Measurements from ENCODE around the gene HPCAL1. TPM values are rescaled to one million over a fixed set of nuclear protein-coding genes. Genes with fewer than 3 reads are reported as not detected.

HPCAL1 gene
- total RNA-seq, 2 donors from 2014 or later = 64.5 to 85.7 TPM

- DNase-seq = no peak
- no peaks in the 10 kb centered on the region for H3K27me3 ChIP-seq
- H3K9me3 ChIP-seq = no peaks in the 10 kb centered on the region
- no peak overlapping the region for H3K4me3 ChIP-seq
- TF ChIP-seq, protein P1, sequence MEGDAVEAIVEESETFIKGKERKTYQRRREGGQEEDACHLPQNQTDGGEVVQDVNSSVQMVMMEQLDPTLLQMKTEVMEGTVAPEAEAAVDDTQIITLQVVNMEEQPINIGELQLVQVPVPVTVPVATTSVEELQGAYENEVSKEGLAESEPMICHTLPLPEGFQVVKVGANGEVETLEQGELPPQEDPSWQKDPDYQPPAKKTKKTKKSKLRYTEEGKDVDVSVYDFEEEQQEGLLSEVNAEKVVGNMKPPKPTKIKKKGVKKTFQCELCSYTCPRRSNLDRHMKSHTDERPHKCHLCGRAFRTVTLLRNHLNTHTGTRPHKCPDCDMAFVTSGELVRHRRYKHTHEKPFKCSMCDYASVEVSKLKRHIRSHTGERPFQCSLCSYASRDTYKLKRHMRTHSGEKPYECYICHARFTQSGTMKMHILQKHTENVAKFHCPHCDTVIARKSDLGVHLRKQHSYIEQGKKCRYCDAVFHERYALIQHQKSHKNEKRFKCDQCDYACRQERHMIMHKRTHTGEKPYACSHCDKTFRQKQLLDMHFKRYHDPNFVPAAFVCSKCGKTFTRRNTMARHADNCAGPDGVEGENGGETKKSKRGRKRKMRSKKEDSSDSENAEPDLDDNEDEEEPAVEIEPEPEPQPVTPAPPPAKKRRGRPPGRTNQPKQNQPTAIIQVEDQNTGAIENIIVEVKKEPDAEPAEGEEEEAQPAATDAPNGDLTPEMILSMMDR (IDR thresholded peaks at IDR 0.05) = no peak
- peaks cover 5% of the 10 kb centered on the region for H3K4me1 ChIP-seq
- no peaks in the 10 kb centered on the region for H3K36me3 ChIP-seq
- intact Hi-C loops (cut with DNase I) = no loop called here
- H3K9ac ChIP-seq (ENCODE audit: low read depth in 2 of 2, low read length in 2 of 2) = no peak overlapping the region
- no peak overlapping the region for H3K27ac ChIP-seq
Measured at GRCh38 chr2:10266133-10266620, 36.5 kb upstream of the HPCAL1 start.

DNA sequence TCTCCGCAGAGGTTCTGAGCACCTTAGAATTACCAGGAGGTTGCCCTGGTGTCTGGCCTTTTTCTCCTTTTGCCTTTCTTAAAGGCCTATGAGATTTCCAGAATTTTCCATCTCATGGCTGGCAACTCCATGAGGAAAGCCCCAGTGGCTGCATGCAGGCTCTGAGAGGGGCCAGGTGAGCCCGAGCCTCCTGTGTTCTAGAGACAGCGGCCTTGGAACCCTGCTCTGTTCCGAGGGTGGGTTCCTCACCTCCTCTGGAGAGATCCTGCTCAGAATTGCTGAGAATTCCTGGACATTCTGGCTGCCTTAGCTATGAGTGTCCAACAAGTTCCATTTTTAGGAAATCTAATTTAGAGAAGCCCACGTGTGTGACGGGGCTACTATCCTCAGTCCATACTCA lies 35.7 kb upstream of the HPCAL1 start:
- no peak for DNase-seq
- H3K27me3 ChIP-seq = no peaks in the 10 kb centered on the region
- no peak overlapping the region for H3K9ac ChIP-seq (ENCODE audit: low read depth in 2 of 2, low read length in 2 of 2)
- intact Hi-C loops (cut with DNase I) = no loop called here
- H3K9me3 ChIP-seq = no peaks in the 10 kb centered on the region
- H3K4me1 ChIP-seq = peaks cover 5% of the 10 kb centered on the region
- no peaks in the 10 kb centered on the region for H3K36me3 ChIP-seq
- peak overlapping the region; percentile 47 for H3K27ac ChIP-seq
- H3K4me3 ChIP-seq = no peak overlapping the region
- TF ChIP-seq, protein P1 (IDR thresholded peaks at IDR 0.05) = no peak

DNA sequence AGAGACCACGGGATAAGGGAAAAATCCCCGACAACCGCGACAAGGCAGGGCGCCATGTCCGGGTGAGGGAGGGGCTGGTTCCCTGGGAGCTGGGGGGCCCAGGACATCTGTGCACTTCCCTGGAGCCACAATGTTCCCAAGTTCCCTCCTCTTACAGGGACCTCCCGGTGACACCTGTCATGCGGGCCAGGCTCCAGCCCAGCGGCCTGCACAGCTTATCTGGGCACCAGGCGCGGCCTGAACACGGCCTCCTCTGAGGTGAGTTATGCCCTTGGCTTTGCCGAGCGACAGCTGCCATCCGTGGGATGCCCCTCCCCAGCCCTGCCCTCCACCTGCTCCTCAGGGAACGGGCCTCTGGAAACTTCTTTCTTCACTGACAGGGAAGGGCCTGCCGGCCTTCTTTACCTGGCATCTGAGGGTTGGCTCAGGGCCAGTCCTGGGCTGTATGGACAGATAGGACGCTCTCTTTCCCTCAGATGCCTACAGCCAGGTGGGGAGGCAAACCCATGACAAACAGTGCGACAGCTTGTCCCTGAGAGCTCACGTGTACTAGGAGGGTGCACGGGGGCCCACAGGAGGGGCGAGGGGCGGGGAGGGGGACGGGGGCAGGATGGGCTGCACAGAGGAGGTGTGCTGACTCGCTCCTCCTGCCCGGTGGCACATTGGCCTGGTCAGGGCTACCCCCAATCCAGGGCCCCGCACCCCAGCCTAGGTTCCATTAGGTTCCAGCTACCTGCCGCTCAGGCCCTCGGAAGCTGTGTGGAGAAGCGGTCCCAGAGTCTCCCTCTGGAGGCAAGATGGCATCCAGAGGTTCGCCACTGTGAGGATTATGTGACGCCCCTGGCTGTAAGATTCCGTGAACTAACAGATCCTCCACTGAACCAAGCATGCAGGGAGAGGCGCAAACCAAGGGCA lies 34.9 kb upstream of the HPCAL1 start:
- no peaks in the 10 kb centered on the region for H3K27me3 ChIP-seq
- DNase-seq = peak; percentile 89
- peak overlapping the region; percentile 47 for H3K27ac ChIP-seq
- intact Hi-C loops (cut with DNase I) = no loop called here
- no peaks in the 10 kb centered on the region for H3K9me3 ChIP-seq
- no peaks in the 10 kb centered on the region for H3K36me3 ChIP-seq
- peaks cover 5% of the 10 kb centered on the region for H3K4me1 ChIP-seq
- TF ChIP-seq, protein P1 (IDR thresholded peaks at IDR 0.05) = no peak
- no peak overlapping the region for H3K4me3 ChIP-seq
- H3K9ac ChIP-seq (ENCODE audit: low read depth in 2 of 2, low read length in 2 of 2) = peak overlapping the region in 1 of 2 donors; percentile 16

GRCh38 chr2:10269291-10269690 lies 33.4 kb upstream of the HPCAL1 start:
- Histone ChIP-seq H3K27ac (no peak overlapping the region), H3K4me3 (no peak overlapping the region), H3K27me3 (no peaks in the 10 kb centered on the region), H3K36me3 (no peaks in the 10 kb centered on the region), H3K9me3 (no peaks in the 10 kb centered on the region), H3K4me1 (peaks cover 5% of the 10 kb centered on the region), H3K9ac (ENCODE audit: low read depth in 2 of 2, low read length in 2 of 2) (no peak overlapping the region)
- peak; percentile 17 for DNase-seq
- intact Hi-C loops (cut with DNase I) = no loop called here
- TF ChIP-seq, protein P1 (IDR thresholded peaks at IDR 0.05) = no peak

DNA sequence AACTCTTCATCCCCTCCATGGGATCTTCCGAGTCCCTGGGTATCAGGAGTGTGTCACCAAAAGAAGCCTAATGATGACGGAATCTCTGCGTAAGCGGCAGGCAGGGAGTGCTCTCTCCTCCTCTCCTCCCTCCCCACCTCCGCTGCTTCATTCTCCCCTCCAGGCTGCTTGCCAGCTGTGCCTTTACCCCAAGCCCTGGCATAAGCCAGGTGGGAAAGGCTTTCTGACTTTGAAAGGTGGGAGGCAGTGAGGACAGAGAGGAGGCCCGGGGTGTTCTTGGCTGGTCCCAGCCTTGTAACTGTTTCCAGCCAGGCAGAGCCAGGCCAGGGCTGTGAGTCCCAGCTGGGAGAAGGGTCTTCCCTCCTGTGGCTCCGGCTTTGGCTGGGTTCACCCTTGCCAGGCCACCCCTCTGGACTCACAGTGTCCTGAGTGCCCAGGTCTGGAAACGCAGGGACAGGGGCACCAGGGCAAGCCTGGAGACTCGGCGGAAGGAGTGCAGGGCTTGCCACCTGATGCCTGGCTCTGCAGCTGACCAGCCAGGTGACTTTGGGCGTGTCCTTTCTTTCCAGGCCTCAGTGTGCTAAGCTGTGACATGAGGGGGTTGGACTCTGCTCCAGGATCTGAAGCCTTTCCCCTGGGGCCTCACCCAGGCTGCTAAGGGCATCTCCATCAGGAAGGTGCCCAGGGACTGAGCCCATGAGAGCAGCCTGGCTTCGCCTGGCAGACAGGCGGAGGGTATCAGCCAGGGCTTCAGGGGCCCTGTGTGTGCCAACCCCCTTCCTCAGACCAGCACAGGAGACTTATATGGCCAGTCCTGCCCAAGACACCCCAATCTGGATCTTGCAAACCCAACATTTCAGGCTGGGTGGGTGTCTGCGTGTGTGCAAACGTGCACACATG lies 32.7 kb upstream of the HPCAL1 start:
- intact Hi-C loops (cut with DNase I) = no loop called here
- no peak overlapping the region for H3K4me3 ChIP-seq
- TF ChIP-seq, protein P1 (IDR thresholded peaks at IDR 0.05) = no peak
- H3K4me1 ChIP-seq = peaks cover 5% of the 10 kb centered on the region
- no peaks in the 10 kb centered on the region for H3K27me3 ChIP-seq
- H3K36me3 ChIP-seq = no peaks in the 10 kb centered on the region
- peak overlapping the region in 1 of 2 donors; percentile 48 for H3K9ac ChIP-seq (ENCODE audit: low read depth in 2 of 2, low read length in 2 of 2)
- DNase-seq = peak; percentile 84
- no peak overlapping the region for H3K27ac ChIP-seq
- no peaks in the 10 kb centered on the region for H3K9me3 ChIP-seq
